ENCODE measurements around the gene TBC1D9. TPM values are rescaled to one million over a fixed set of nuclear protein-coding genes. Genes with fewer than 3 reads are reported as not detected.
"Not testable (repeated sequence)": the region's sequence is repeated elsewhere in the genome, so short reads cannot be mapped to it uniquely, and the experiment has no call there.

Gene TBC1D9
- total RNA-seq, 1 experiment from 2014 or later, result 21.7 TPM

DNA sequence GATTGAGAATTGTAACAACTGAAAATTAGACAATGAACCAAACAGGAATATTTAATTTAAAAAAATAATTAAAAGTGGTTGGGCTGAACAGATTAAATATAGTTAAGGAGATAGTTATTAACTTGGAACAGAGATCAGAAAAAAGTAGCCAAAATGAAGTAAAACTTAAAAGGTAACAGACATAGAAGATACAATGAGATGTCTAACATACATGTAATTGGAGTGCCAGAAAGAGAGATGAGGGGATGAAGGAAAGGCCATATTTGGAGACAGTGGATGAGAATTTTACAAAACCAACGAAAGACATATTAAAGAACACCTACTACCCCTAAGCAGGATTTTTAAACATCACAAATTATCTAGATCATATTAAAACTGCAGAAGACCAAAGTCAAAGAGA is 8.0 kb downstream of the TBC1D9 start:
- POLR2A ChIA-PET, result no interaction called here

GRCh38 chr4:140746546-140746945 is 9.6 kb downstream of the TBC1D9 start:
- ATAC-seq; CTCF ChIA-PET; BruUV-seq (replicated peaks); H3K9me3 ChIP-seq (ENCODE audit: control insufficient read depth, insufficient read depth, low read depth, low read length); H3K36me3 ChIP-seq (ENCODE audit: control insufficient read depth, insufficient read depth, low read length); H3K4me3 ChIP-seq (ENCODE audit: low read depth in 2 of 2, low read length in 2 of 2); DNase-seq (ENCODE audit: low read depth, low spot score); H3K27me3 ChIP-seq (ENCODE audit: control insufficient read depth, insufficient read depth, low read length); in situ Hi-C loops (cut with HindIII; ENCODE audit: low pct_unique_long_range_greater_than_20kb, low sequenced_read_pairs); intact Hi-C loops (cut with micrococcal nuclease; ENCODE audit: unreplicated experiment); POLR2A ChIA-PET; H3K27ac ChIP-seq (ENCODE audit: low read length): not testable (repeated sequence)
- H3K4me1 ChIP-seq (ENCODE audit: control insufficient read depth, insufficient read depth, low read length), result peaks cover 11% of the 10 kb centered on the region

More for the DNA sequence above, 8.0 kb downstream of the TBC1D9 start:
- BruUV-seq (replicated peaks), result no TSS peak
- H3K9me3 ChIP-seq (ENCODE audit: control insufficient read depth, insufficient read depth, low read depth, low read length), result no peaks in the 10 kb centered on the region
- H3K36me3 ChIP-seq (ENCODE audit: control insufficient read depth, insufficient read depth, low read length), result no peaks in the 10 kb centered on the region; the same call in 1 of the 2 replicates
- no peaks in the 10 kb centered on the region for H3K27me3 ChIP-seq (ENCODE audit: control insufficient read depth, insufficient read depth, low read length)
- no peak for TF ChIP-seq TCF7L2 (IDR thresholded peaks at IDR 0.05; ENCODE audit: low read depth, low read length)
- TF ChIP-seq, protein P1, sequence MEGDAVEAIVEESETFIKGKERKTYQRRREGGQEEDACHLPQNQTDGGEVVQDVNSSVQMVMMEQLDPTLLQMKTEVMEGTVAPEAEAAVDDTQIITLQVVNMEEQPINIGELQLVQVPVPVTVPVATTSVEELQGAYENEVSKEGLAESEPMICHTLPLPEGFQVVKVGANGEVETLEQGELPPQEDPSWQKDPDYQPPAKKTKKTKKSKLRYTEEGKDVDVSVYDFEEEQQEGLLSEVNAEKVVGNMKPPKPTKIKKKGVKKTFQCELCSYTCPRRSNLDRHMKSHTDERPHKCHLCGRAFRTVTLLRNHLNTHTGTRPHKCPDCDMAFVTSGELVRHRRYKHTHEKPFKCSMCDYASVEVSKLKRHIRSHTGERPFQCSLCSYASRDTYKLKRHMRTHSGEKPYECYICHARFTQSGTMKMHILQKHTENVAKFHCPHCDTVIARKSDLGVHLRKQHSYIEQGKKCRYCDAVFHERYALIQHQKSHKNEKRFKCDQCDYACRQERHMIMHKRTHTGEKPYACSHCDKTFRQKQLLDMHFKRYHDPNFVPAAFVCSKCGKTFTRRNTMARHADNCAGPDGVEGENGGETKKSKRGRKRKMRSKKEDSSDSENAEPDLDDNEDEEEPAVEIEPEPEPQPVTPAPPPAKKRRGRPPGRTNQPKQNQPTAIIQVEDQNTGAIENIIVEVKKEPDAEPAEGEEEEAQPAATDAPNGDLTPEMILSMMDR (IDR thresholded peaks at IDR 0.05), result no peak
- no peak for TF ChIP-seq SIN3A (IDR thresholded peaks at IDR 0.05; ENCODE audit: borderline replicate concordance, insufficient read depth, low read depth, low read length)
- TF ChIP-seq REST (IDR thresholded peaks at IDR 0.05; ENCODE audit: insufficient read depth in 1 of 2, low read depth in 2 of 2, low read length in 1 of 2), result no peak
- TF ChIP-seq POLR2AphosphoS5 (IDR thresholded peaks at IDR 0.05; ENCODE audit: low read depth, low read length), result no peak
- no peak overlapping the region for H3K4me3 ChIP-seq (ENCODE audit: low read depth in 2 of 2, low read length in 2 of 2)
- CTCF ChIA-PET, result no interaction called here
- intact Hi-C loops (cut with micrococcal nuclease; ENCODE audit: unreplicated experiment) (no loop called here), in situ Hi-C loops (cut with HindIII; ENCODE audit: low pct_unique_long_range_greater_than_20kb, low sequenced_read_pairs) (no loop called here)
- H3K27ac ChIP-seq (ENCODE audit: low read length), result no peak overlapping the region
- H3K4me1 ChIP-seq (ENCODE audit: control insufficient read depth, insufficient read depth, low read length), result peaks cover 8% of the 10 kb centered on the region
- DNase-seq (ENCODE audit: low read depth, low spot score) (no peak), ATAC-seq (no peak)

- H3K27me3 ChIP-seq (ENCODE audit: control insufficient read depth, insufficient read depth, low read length), result no peaks in the 10 kb centered on the region
- H3K27ac ChIP-seq (ENCODE audit: low read length), result 0 out of 2 replicates have a peak overlapping the region, but pooled peaks have one; percentile 11
- no peaks in the 10 kb centered on the region for H3K9me3 ChIP-seq (ENCODE audit: control insufficient read depth, insufficient read depth, low read depth, low read length)
- H3K4me3 ChIP-seq (ENCODE audit: low read depth in 2 of 2, low read length in 2 of 2), result no peak overlapping the region
- intact Hi-C loops (cut with micrococcal nuclease; ENCODE audit: unreplicated experiment), result no loop called here
- ATAC-seq (no peak), DNase-seq (ENCODE audit: low read depth, low spot score) (no peak)
- TF ChIP-seq POLR2AphosphoS5 (IDR thresholded peaks at IDR 0.05; ENCODE audit: low read depth, low read length) (no peak), TCF7L2 (IDR thresholded peaks at IDR 0.05; ENCODE audit: low read depth, low read length) (no peak), REST (IDR thresholded peaks at IDR 0.05; ENCODE audit: insufficient read depth in 1 of 2, low read depth in 2 of 2, low read length in 1 of 2) (no peak), SIN3A (IDR thresholded peaks at IDR 0.05; ENCODE audit: borderline replicate concordance, insufficient read depth, low read depth, low read length) (no peak)
- TF ChIP-seq, protein P1 (IDR thresholded peaks at IDR 0.05), result no peak
- POLR2A ChIA-PET, result no interaction called here
- CTCF ChIA-PET, result no interaction called here
- H3K36me3 ChIP-seq (ENCODE audit: control insufficient read depth, insufficient read depth, low read length), result no peaks in the 10 kb centered on the region
- in situ Hi-C loops (cut with HindIII; ENCODE audit: low pct_unique_long_range_greater_than_20kb, low sequenced_read_pairs), result no loop called here
- H3K4me1 ChIP-seq (ENCODE audit: control insufficient read depth, insufficient read depth, low read length), result peaks cover 11% of the 10 kb centered on the region
- BruUV-seq (replicated peaks), result no TSS peak
These were observed 11.8 kb downstream of the TBC1D9 start for GRCh38 chr4:140744421-140744820.
